Measurements from ENCODE around the gene ADPGK. TPM values are rescaled to one million over a fixed set of nuclear protein-coding genes. Genes with fewer than 3 reads are reported as not detected.
A peak's percentile ranks its signal among the peaks of the same experiment; 100 is the strongest.

The ADPGK gene
- polyA plus RNA-seq, 3 donors = 138 to 283 (median 152) TPM

GRCh38 chr15:72800833-72801481, 17.4 kb upstream of the ADPGK start:
- Histone ChIP-seq H2AFZ (ENCODE audit: insufficient read depth, low read depth, low read length, poor library complexity, severe bottlenecking) (no peak overlapping the region), H3K9me3 (replicated peaks in 1 of 2; ENCODE audit: control insufficient read depth in 1 of 2, insufficient read depth in 1 of 2, low read length in 2 of 2) (peaks cover 0 to 4% of the 10 kb centered on the region in 2 donors), H3K4me2 (replicated peaks; ENCODE audit: extremely low read depth, low read length, poor library complexity, severe bottlenecking) (no peak overlapping the region), H4K20me1 (ENCODE audit: insufficient read depth, low read length) (no peaks in the 10 kb centered on the region), H3K4me3 (replicated peaks in 1 of 3; ENCODE audit: low read depth in 2 of 3, low read length in 3 of 3) (no peak overlapping the region), H3K4me1 (ENCODE audit: control insufficient read depth in 1 of 2, insufficient read depth in 2 of 2, low read length in 2 of 2) (peaks cover 9 to 13% of the 10 kb centered on the region in 2 donors), H3K79me2 (ENCODE audit: insufficient read depth, low read length) (no peaks in the 10 kb centered on the region), H3K36me3 (replicated peaks in 1 of 2; ENCODE audit: control insufficient read depth in 1 of 2, insufficient read depth in 2 of 2, low read length in 2 of 2) (no peaks in the 10 kb centered on the region), H3K9ac (ENCODE audit: insufficient read depth, low read length, poor library complexity, severe bottlenecking) (no peak overlapping the region), H3K27ac (ENCODE audit: low read depth in 1 of 2, low read length in 2 of 2) (no peak overlapping the region), H3K27me3 (ENCODE audit: control insufficient read depth in 2 of 2, insufficient read depth in 2 of 2, low read length in 2 of 2) (peaks cover 29 to 51% of the 10 kb centered on the region in 2 donors)
- peaks cover 12% of the 10 kb centered on the region for H3K4me1 Mint-ChIP-seq
- DNase-seq = no peak
- WGBS (ENCODE audit: insufficient coverage) = 63% methylated on average over 4 of the region's 8 CpGs
- intact Hi-C loops (cut with micrococcal nuclease) = no loop called here
- peaks cover 2 to 6% of the 10 kb centered on the region in 2 donors for H3K36me3 Mint-ChIP-seq
- H3K27me3 Mint-ChIP-seq (ENCODE audit: low read depth in 3 of 3) = peaks cover 30 to 54% (median 31%) of the 10 kb centered on the region in 3 donors
- peaks cover 0 to 8% (median 0%) of the 10 kb centered on the region in 7 donors for H3K9me3 Mint-ChIP-seq
- no peak for TF ChIP-seq CTCF (IDR thresholded peaks at IDR 0.05)
- no peak overlapping the region for H3K4me3 Mint-ChIP-seq
- no peak overlapping the region for H3K27ac Mint-ChIP-seq

GRCh38 chr15:72797834-72798233, 14.3 kb upstream of the ADPGK start:
- H3K9me3 ChIP-seq (replicated peaks in 1 of 2; ENCODE audit: control insufficient read depth in 1 of 2, insufficient read depth in 1 of 2, low read length in 2 of 2) = peaks cover 0 to 4% of the 10 kb centered on the region in 2 donors
- Mint-ChIP-seq H3K36me3 (peaks cover 2 to 6% of the 10 kb centered on the region in 2 donors), H3K4me3 (peak overlapping the region in 1 of 2 donors; percentile 12), H3K27me3 (ENCODE audit: low read depth in 3 of 3) (peaks cover 42 to 77% (median 44%) of the 10 kb centered on the region in 3 donors), H3K27ac (no peak overlapping the region), H3K9me3 (peaks cover 0 to 4% (median 0%) of the 10 kb centered on the region in 7 donors), H3K4me1 (peaks cover 12% of the 10 kb centered on the region)
- no peaks in the 10 kb centered on the region for H4K20me1 ChIP-seq (ENCODE audit: insufficient read depth, low read length)
- peaks cover 9 to 13% of the 10 kb centered on the region in 2 donors for H3K4me1 ChIP-seq (ENCODE audit: control insufficient read depth in 1 of 2, insufficient read depth in 2 of 2, low read length in 2 of 2)
- H3K4me2 ChIP-seq (replicated peaks; ENCODE audit: extremely low read depth, low read length, poor library complexity, severe bottlenecking) = no peak overlapping the region
- H3K27me3 ChIP-seq (ENCODE audit: control insufficient read depth in 2 of 2, insufficient read depth in 2 of 2, low read length in 2 of 2) = peaks cover 41 to 69% of the 10 kb centered on the region in 2 donors
- no CpG with 5 or more reads among the region's 6 CpGs for WGBS (ENCODE audit: insufficient coverage)
- H2AFZ ChIP-seq (ENCODE audit: insufficient read depth, low read depth, low read length, poor library complexity, severe bottlenecking) = no peak overlapping the region
- H3K36me3 ChIP-seq (replicated peaks in 1 of 2; ENCODE audit: control insufficient read depth in 1 of 2, insufficient read depth in 2 of 2, low read length in 2 of 2) = no peaks in the 10 kb centered on the region
- intact Hi-C loops (cut with micrococcal nuclease) = loop anchor here in 1 of 2 donors (10.0 kb wide), 1 partner anchor 287 kb away; no protein-coding TSS in a partner anchor
- TF ChIP-seq CTCF (IDR thresholded peaks at IDR 0.05) = no peak
- no peak for DNase-seq
- H3K79me2 ChIP-seq (ENCODE audit: insufficient read depth, low read length) = no peaks in the 10 kb centered on the region
- H3K27ac ChIP-seq (ENCODE audit: low read depth in 1 of 2, low read length in 2 of 2) = no peak overlapping the region
- no peak overlapping the region for H3K9ac ChIP-seq (ENCODE audit: insufficient read depth, low read length, poor library complexity, severe bottlenecking)
- no peak overlapping the region for H3K4me3 ChIP-seq (replicated peaks in 1 of 3; ENCODE audit: low read depth in 2 of 3, low read length in 3 of 3)
